ENCODE measurements around the gene SEPTIN5. TPM values are rescaled to one million over a fixed set of nuclear protein-coding genes. Genes with fewer than 3 reads are reported as not detected.
A peak's percentile ranks its signal among the peaks of the same experiment; 100 is the strongest.

SEPTIN5 gene
- total RNA-seq = 141 TPM
- long read RNA-seq, transcript SEPT5-201 (11 exons, 1,588 nt) = major isoform, 487 of 639 reads
- long read RNA-seq, transcript SEPT5-208 (11 exons, 2,241 nt) = minor isoform, 20 of 639 reads
- long read RNA-seq, partial matches to known transcripts = 50 of 639 reads
- long read RNA-seq, other reads (novel, unspliced or antisense) = 82 of 639 reads

DNA sequence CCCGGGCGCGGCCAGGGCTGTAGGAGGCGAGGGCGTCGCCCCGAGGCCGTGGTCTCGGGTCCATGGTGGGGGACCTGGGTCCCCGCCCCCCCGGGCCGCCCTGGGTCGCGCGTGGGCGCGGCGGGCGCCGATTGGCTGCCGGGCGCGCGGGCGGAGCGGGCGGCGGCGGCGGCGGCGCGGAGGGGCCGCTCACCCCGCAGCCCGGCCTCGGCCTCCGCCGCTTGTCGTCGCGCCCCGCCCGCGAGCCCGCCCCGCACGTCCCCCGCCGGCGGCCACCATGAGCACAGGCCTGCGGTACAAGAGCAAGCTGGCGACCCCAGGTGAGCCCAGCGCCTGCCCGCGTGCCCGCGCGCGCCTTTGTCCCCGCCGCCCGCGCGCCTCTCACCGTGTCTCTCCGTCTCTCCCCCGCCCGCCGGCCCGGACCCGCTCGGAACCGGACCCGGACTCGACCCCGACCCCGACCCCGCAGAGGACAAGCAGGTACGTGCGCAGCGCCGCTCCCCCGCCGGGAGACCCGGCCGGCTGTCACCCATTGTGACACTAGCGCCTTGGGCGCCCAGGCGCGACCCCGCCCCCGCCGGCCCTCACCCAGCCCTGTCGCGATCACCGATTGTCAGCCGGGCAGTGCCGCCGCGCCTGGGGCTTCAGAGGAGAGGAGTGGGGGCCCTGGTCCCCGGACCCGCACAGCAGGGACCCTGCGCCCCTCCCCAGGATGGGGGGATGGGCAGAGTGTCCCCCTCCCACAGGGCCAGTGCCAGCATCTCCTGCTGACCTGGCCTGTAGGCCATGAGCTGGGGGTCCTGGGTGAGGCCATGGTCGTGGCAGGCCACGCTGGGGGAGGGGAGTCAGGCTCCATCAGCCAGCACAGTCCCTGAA lies at the start of gene SEPTIN5:
Gene SEPTIN5 (plus strand): TSS at position 192 of the 876 bp plus-strand sequence. CDS start 86 bp downstream, at position 278.
- peak within 1 kb of the TSS; percentile 75 for H3K4me3 ChIP-seq
- H3K36me3 ChIP-seq = no peaks in the 10 kb centered on the region
- peaks cover 61% of the 10 kb centered on the region for H3K4me1 ChIP-seq
- no peaks in the 10 kb centered on the region for H3K9me3 ChIP-seq (replicated peaks)
- DNase-seq = no peak
- peak within 1 kb of the TSS; percentile 40 for H3K27ac ChIP-seq (replicated peaks)
- H3K27me3 ChIP-seq (ENCODE audit: low read depth) = peaks cover 55% of the 10 kb centered on the region
- TF ChIP-seq, protein P1, sequence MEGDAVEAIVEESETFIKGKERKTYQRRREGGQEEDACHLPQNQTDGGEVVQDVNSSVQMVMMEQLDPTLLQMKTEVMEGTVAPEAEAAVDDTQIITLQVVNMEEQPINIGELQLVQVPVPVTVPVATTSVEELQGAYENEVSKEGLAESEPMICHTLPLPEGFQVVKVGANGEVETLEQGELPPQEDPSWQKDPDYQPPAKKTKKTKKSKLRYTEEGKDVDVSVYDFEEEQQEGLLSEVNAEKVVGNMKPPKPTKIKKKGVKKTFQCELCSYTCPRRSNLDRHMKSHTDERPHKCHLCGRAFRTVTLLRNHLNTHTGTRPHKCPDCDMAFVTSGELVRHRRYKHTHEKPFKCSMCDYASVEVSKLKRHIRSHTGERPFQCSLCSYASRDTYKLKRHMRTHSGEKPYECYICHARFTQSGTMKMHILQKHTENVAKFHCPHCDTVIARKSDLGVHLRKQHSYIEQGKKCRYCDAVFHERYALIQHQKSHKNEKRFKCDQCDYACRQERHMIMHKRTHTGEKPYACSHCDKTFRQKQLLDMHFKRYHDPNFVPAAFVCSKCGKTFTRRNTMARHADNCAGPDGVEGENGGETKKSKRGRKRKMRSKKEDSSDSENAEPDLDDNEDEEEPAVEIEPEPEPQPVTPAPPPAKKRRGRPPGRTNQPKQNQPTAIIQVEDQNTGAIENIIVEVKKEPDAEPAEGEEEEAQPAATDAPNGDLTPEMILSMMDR (IDR thresholded peaks at IDR 0.05; ENCODE audit: borderline replicate concordance) = no peak
- intact Hi-C loops (cut with micrococcal nuclease) = no loop called here

DNA sequence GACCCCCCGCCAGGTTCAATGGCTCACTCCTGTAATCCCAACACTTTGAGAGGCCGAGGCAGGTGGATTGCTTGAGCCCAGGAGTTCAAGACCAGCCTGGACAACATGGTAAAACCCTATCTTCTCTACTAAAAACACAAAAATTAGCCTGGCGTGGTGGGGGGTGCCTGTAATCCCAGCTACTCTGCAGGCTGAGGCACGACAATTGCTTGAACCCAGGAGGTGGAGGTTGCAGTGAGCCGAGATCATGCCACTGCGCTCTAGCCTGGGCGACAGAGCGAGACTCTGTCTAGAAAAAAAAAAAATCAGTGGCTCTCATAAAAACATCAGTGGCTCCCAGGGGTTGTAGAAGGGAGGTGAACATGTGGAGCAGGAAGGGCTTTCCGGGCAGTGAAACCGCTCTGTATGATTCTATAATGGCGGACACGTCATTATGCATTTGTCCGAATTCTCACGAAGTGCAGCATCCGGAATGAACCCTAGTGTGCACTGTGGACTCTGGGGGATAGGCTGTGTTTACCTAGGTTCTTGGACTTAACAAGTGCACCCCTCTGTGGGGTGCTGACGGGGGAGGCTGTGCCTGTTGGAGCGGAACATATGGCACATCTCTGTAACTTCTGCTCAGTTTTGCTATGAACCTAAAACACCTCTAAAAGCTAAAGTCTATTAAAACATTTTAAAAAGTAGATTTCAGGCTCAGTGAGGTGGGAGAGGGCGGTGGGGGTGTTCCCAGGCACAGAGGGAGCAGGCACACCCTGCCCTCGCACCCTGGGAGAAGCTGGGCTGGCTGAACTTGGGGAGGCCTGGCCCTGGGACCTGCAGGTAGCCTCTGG lies 49.1 kb upstream of the SEPTIN5 start:
- H3K36me3 ChIP-seq = no peaks in the 10 kb centered on the region
- no peak for DNase-seq
- TF ChIP-seq, protein P1 (IDR thresholded peaks at IDR 0.05; ENCODE audit: borderline replicate concordance) = no peak
- peak overlapping the region; percentile 66 for H3K27ac ChIP-seq (replicated peaks)
- no peaks in the 10 kb centered on the region for H3K27me3 ChIP-seq (ENCODE audit: low read depth)
- H3K9me3 ChIP-seq (replicated peaks) = no peaks in the 10 kb centered on the region
- peaks cover 35% of the 10 kb centered on the region for H3K4me1 ChIP-seq
- no peak overlapping the region for H3K4me3 ChIP-seq
- intact Hi-C loops (cut with micrococcal nuclease) = no loop called here

DNA sequence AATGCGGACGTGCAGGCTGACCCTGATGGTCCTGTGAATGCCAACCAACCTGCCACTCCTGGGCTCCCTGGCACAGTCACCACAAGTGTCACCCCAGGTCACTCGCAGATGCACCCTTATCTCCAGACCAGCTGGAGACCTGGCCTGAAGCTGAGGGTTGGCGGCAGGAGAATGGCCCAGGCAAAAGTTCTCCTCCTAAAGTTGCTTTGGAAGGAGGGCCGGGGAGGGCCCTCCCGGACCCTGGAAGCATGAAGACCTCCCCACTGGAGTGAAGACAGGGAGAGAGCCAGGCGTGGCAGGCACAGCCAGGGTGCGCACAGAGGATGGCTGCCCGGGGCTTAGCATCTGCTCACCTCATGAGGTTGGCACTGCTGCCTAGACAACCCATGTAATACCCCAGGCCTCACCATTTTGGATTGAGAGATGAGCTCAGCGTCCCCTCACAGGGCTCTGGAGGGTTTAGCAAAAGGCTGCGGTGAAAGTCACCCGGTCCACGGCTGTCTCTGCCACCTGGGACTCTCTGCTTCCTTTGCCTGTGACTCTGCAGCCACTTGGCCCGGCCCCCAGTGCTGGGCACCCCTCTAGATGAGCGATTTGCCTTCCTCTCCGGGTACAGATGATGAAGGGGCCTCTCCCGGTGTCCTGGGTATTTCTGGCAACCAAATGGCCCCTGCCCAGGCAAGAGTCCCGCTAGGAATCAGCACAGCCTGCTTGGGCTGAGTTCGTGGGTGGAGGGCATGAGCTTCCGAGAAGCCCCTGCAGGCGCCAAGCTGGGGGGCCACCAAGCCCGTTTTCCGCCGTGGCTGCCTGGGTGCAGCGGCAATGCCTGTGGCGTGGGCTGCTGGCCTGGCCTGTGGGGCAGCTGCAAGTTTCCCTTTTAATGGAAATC lies 48.3 kb upstream of the SEPTIN5 start:
- no peak for DNase-seq
- intact Hi-C loops (cut with micrococcal nuclease) = no loop called here
- Histone ChIP-seq H3K36me3 (no peaks in the 10 kb centered on the region), H3K4me1 (peaks cover 36% of the 10 kb centered on the region), H3K27ac (replicated peaks) (peak overlapping the region; percentile 64), H3K27me3 (ENCODE audit: low read depth) (no peaks in the 10 kb centered on the region), H3K4me3 (no peak overlapping the region), H3K9me3 (replicated peaks) (no peaks in the 10 kb centered on the region)
- TF ChIP-seq, protein P1 (IDR thresholded peaks at IDR 0.05; ENCODE audit: borderline replicate concordance) = no peak

DNA sequence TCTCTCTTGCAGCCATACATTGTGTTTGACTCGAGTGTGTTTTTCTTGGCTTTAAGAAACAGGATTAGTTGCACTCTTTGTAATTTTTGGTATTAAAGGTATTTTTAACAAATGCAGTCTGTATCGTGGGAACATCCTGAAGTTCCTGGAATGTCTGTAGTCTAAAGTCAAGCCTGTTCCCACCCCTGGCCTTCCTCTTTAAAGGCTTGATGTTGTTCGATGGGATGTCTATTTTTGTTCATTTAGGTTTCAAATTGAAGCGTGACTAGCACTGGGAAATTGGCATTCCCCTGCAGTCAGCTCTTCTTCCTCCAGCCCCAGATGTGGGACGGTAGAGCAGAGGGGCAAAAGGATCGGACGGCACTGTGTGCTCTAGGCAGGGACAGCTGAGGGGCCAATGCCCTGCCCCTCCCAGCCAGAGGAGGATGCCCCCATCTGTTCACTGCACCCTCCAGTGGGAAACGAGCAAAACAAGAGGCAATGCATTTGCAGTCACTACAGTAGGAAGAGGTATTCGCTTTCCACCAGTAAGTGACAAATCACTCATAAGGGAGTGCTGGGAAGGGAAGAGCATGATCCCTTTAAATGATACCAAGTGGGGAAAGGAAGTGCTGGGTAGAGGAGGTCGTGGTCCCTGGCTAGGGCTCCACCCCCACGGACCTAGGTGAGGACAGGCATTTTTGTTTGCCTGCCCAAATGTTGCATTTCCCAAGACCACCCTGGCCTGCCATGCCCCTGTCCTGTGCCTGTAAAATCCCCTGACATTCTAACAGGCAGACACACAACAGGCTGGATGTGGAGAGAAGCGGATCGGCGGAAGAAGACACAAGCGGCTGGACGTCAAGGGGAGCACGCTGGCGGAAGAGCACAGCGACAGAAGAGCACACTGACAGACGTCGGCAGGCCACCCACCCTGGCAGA lies 47.4 kb upstream of the SEPTIN5 start:
- Histone ChIP-seq H3K9me3 (replicated peaks) (peaks cover 4% of the 10 kb centered on the region), H3K4me3 (no peak overlapping the region), H3K4me1 (peaks cover 36% of the 10 kb centered on the region), H3K36me3 (no peaks in the 10 kb centered on the region), H3K27me3 (ENCODE audit: low read depth) (no peaks in the 10 kb centered on the region), H3K27ac (replicated peaks) (peak overlapping the region; percentile 64)
- intact Hi-C loops (cut with micrococcal nuclease) = no loop called here
- TF ChIP-seq, protein P1 (IDR thresholded peaks at IDR 0.05; ENCODE audit: borderline replicate concordance) = no peak
- DNase-seq = no peak
